HG02759 (cell line): Measurements from ENCODE around the gene MOV10L1.

Experiments used
- ATAC-seq: cut with Tn5 transposase; IDR thresholded peaks from one replicate; pipeline ENCODE4 v1.9.1; 2021; ENCODE audit warnings: mild to moderate bottlenecking, moderate library complexity; ENCODE audit not compliant: unreplicated experiment

Gene MOV10L1

GRCh38 chr22:50089682-50090411 is at the start of gene MOV10L1:
MOV10L1 (plus strand) TSS chr22:50090006; CDS start chr22:50090089, 83 bp downstream.
- ATAC-seq = no peak

- no peak for ATAC-seq
These were observed 49.1 kb upstream of the MOV10L1 start for GRCh38 chr22:50040717-50041116.

DNA sequence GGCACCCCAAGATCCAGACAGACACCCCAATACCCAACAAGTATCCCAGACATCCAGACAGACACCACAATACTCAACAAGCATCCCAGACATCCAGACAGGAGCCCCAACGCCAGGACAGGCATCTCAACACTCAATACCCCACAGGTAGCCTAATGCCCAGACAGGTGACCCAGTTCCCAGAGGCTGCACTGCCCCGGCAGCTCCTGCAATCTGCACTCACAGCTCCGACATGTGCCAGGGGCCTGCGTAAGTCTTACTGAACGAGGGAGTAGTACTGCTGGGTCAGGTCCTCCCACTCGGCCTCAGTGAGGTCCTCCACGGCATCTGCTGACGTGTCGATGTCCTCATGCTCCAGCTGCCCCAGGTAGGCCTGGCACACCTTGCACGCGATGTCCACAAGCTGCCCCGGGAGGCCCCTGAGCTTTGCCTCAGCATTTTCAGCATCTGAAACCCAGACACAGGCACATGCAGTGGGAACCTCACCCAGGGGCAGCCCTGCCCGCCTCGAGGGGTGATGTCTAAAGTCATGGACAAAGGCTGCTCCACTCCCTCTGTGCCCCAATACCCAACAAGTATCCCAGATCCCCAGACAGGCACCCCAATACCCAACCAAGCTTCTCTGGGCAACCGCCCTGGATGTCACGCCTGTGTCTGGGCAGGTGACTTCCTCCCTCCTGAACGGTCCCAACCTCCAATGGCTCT is 48.3 kb upstream of the MOV10L1 start:
- no peak for ATAC-seq

DNA sequence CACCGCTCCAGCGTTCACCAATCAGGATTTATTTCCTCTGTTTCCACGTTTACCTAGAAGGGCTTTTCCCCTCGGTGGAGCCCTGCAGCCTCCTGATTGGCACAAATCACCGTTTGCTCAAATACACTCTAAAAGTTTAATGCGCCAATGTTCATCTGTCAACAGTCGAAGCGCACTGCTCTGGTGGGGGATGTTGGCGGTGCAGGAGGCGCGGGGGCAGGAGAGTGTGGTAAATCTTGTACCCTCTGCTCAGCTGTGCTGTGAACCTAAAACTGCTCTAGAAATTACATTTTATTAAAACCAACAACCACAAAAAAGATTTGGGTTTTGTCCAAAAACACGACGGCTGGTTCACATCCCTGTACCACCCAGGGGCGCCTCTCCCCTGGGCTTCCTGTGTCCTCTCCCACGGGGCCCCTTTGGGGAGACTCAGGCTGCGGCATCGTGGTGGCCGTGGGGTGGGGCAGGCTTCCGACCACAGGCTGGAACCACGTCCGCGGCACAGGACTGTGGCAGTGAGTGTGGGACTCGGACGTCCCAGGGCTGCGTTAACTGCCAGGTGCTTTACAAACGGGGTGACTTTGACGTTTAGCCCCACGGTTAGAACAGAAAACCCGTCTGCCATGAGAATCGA is 45.2 kb upstream of the MOV10L1 start:
- no peak for ATAC-seq

GRCh38 chr22:50045211-50046018 is 44.4 kb upstream of the MOV10L1 start:
- ATAC-seq = no peak

DNA sequence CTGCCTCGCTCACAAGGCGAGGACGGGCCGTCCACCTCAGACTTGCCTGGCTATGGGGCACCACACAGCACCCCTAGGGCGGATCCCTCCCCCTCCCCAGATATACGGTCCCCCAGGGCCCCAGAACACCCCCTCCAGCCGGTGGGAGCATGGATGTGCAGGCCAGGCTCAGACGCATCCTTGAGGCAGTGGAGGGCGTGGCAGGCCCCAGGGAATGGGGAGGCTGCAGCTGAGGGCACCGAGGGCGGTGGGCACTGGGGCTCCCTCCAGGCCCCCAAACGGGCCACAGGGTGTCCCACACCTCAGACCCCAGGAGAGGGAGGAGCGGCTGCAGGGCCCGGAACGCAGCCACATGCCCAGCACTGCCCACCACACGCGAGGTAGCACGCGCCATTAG is 43.8 kb upstream of the MOV10L1 start:
- no peak for ATAC-seq

GRCh38 chr22:50046481-50047245 is 43.1 kb upstream of the MOV10L1 start:
- no peak for ATAC-seq

DNA sequence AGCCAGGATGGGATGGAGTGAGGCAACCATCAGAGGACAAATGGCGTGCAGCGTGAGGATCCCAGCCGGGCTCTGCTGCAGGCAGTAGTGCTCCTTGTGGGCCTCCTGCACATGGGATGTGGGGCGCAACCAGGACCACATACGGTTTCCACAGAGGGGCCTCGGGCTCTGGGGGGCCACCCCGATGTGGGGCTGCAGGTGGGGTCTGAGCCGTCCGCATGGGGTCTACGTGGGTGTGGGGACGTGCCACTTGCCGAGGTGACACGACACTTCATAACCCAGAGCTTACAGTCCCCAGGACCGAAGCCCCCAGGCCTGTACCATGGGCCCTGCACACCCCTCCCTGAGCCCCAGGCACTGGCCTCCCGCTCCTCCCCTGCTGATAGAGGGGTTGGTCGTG is 42.5 kb upstream of the MOV10L1 start:
- no peak for ATAC-seq

DNA sequence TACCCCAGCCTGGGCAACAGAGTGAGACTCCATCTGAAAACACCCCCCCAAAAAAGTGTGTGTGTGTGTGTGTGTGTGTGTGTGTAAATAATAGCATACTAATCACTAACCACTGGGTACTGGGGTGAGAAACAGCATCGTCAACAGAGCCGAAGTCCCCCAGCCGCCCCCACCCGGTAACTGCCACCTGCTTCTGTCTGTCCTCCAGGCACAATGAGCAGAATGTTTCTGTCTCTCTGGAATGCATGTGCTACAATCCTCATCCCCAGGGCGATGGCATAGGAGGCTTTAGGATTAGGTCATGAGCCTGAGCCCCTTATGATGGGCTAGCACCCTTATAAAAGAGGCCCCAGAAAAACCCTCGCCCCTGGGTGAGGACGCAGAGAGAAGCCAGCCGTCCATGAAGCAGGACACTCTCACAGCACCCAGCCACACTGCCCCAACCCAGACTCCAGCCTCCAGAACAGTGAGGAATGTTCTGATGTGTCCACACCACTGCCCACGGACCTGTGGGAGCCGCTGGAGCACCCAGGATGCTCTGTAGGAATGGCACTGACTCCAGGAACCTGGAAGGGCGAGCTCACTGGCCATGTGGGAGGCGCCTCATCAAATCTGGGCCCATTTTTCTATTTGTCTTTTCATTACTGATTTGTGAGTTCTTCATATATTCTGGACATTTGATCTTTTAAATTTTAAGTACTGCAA is 41.6 kb upstream of the MOV10L1 start:
- ATAC-seq = no peak

DNA sequence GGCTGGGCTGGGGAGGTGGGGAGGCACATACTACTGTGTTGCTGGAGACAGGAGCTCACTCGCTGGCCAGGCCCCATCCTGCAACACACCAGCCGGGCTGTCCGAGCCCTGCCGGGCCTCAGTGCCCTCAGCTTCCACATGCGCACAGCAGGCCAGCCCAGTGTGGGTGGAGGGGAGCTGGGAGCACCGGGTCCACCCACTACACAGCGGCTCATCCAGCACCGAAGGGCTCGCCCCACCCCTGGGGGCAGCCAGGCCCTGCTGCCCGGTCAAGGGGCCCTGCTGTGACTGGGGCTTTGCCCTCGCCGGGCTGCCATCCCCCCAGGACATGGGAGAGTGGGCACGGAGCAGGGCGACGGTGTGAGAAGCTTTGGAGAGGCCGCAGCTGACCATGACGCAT is 41.0 kb upstream of the MOV10L1 start:
- no peak for ATAC-seq

DNA sequence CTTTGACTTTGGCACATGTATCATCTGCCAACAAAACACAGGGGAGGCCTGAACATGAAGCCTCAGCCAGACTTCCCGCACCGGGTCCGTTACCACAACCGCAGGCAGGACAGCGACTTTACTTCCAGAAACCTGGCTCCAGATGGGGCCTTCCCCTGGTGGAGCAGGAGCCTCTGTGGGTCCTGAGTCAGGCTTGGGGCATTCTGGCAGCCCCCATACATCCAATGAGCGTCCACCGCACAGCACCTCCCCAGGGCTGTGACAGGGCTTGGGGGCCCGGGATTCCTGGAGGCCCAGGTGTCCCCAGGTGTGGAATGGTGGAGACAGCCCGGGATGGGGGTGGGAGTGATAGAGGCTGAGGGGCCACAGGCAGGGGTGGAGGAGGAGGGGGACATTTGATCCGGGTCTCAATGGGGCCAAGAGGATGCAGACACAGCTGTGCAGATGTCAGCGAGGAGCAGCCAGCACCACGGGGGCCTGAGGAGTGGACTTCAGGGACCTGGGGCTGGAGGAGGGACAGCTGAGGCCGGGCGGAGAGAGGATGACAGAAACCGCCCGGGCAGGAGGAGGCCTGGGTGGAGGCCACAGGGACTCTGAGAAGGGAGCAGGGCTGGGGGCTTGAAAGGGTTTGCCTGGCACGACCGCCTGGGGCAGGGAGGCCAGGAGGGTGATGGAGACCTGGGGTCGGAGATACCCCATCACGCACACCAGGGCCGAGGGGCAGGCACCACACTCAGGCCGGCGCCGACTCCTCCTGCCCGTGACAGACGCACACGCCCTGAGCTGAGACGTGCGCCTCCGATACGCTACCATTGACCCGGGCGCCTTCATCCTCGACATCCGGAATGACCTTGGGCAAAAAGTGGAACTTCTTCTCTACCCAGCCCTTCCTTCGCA is 40.3 kb upstream of the MOV10L1 start:
- ATAC-seq = no peak

- no peak for ATAC-seq
These were observed 37.9 kb upstream of the MOV10L1 start for GRCh38 chr22:50051930-50052329.

GRCh38 chr22:50053861-50054260 is 35.9 kb upstream of the MOV10L1 start:
- no peak for ATAC-seq

- ATAC-seq = no peak
These were observed 33.4 kb upstream of the MOV10L1 start for GRCh38 chr22:50056214-50056972.

- ATAC-seq = no peak
These were observed 32.3 kb upstream of the MOV10L1 start for GRCh38 chr22:50057278-50058060.

DNA sequence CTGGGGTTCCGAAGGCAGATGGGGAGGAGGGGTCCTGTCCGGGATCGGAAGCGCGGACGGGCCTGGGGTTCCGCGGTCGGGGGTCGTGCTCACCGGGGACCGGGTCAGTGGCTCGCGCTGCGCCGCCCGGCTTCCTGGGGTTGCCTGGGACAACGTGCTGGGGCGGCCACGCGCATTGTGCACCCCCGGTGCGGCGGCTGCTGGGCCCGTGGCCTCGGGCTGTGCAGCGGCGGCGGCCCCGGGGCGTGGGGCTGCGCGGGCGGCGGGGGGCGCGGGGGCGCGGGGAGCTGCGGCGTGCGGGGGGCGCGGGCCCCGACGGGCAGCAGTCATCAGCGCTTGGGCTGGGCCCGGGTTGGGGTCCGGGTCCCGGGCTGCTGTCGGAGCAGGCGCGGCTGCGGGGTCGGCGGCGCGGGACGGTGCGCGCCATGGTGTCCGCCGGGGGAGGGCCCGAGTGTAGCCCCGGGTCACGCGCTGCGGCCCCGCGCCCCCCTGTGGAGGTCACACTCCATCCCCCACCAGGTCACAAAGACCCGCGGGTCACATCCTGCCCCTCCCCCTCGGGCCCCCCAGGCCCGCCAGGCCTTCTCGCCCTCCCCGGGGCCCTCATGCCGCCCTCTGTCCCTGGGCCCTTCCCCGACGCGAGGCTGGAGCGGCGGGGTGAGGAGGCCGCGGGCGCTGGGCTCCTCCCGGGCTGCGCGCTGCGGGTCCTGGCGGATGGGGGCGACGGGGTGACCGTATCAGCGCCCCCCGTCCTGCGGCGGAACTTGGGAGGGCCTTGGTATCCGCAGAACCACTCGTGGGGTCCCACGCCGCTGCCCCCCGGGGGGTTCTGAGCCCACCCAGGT is 31.5 kb upstream of the MOV10L1 start, which contains the start of gene TTLL8:
TTLL8 (minus strand) TSS at position 238 of the 845 bp plus-strand sequence.
- no peak for ATAC-seq
